ENCODE measurements around the gene COL17A1.

COL17A1 gene

GRCh38 chr10:104035194-104036068 lies 50.2 kb downstream of the COL17A1 start:
- ATAC-seq, result no peak
- H3K36me3 Mint-ChIP-seq, result peaks cover 9% of the 10 kb centered on the region
- no peak overlapping the region for H3K27ac Mint-ChIP-seq
- H3K27me3 Mint-ChIP-seq, result no peaks in the 10 kb centered on the region
- H3K9me3 Mint-ChIP-seq, result peaks cover 2% of the 10 kb centered on the region
- no peak overlapping the region for H3K4me3 Mint-ChIP-seq
- H3K4me1 Mint-ChIP-seq, result no peaks in the 10 kb centered on the region

- Mint-ChIP-seq H3K27me3 (no peaks in the 10 kb centered on the region), H3K9me3 (peaks cover 2% of the 10 kb centered on the region)
- ATAC-seq, result no peak
Observed at GRCh38 chr10:104034401-104035193, 51.1 kb downstream of the COL17A1 start.

GRCh38 chr10:104033966-104034365 lies 51.7 kb downstream of the COL17A1 start:
- Mint-ChIP-seq H3K27ac (no peak overlapping the region), H3K4me1 (no peaks in the 10 kb centered on the region), H3K9me3 (peaks cover 2% of the 10 kb centered on the region), H3K36me3 (peaks cover 14% of the 10 kb centered on the region), H3K4me3 (no peak overlapping the region), H3K27me3 (no peaks in the 10 kb centered on the region)
- ATAC-seq, result no peak

More at GRCh38 chr10:104034401-104035193, 51.1 kb downstream of the COL17A1 start:
- Mint-ChIP-seq H3K4me3 (no peak overlapping the region), H3K4me1 (no peaks in the 10 kb centered on the region), H3K27ac (no peak overlapping the region), H3K36me3 (peaks cover 11% of the 10 kb centered on the region)

- ATAC-seq, result no peak
- H3K27ac Mint-ChIP-seq, result no peak overlapping the region
- H3K4me3 Mint-ChIP-seq, result no peak overlapping the region
- H3K27me3 Mint-ChIP-seq, result no peaks in the 10 kb centered on the region
- H3K4me1 Mint-ChIP-seq, result no peaks in the 10 kb centered on the region
- H3K9me3 Mint-ChIP-seq, result peaks cover 2% of the 10 kb centered on the region
- peaks cover 19% of the 10 kb centered on the region for H3K36me3 Mint-ChIP-seq
Observed at GRCh38 chr10:104033401-104033930, 52.2 kb downstream of the COL17A1 start.

- H3K36me3 Mint-ChIP-seq, result peaks cover 25% of the 10 kb centered on the region
- H3K4me1 Mint-ChIP-seq, result no peaks in the 10 kb centered on the region
- H3K9me3 Mint-ChIP-seq, result peaks cover 2% of the 10 kb centered on the region
- ATAC-seq, result no peak
- H3K27me3 Mint-ChIP-seq, result no peaks in the 10 kb centered on the region
- no peak overlapping the region for H3K4me3 Mint-ChIP-seq
- H3K27ac Mint-ChIP-seq, result no peak overlapping the region
Observed at GRCh38 chr10:104032144-104032775, 53.4 kb downstream of the COL17A1 start.

- H3K36me3 Mint-ChIP-seq, result peaks cover 25% of the 10 kb centered on the region
- no peak overlapping the region for H3K4me3 Mint-ChIP-seq
- H3K4me1 Mint-ChIP-seq, result no peaks in the 10 kb centered on the region
- no peak overlapping the region for H3K27ac Mint-ChIP-seq
- H3K27me3 Mint-ChIP-seq, result no peaks in the 10 kb centered on the region
- ATAC-seq, result no peak
- H3K9me3 Mint-ChIP-seq, result peaks cover 2% of the 10 kb centered on the region
Observed at GRCh38 chr10:104031631-104032030, 54.0 kb downstream of the COL17A1 start.

GRCh38 chr10:104029521-104029860 lies 56.2 kb downstream of the COL17A1 start:
- H3K4me1 Mint-ChIP-seq, result no peaks in the 10 kb centered on the region
- peaks cover 38% of the 10 kb centered on the region for H3K36me3 Mint-ChIP-seq
- ATAC-seq, result no peak
- H3K27ac Mint-ChIP-seq, result no peak overlapping the region
- H3K27me3 Mint-ChIP-seq, result no peaks in the 10 kb centered on the region
- H3K4me3 Mint-ChIP-seq, result no peak overlapping the region
- no peaks in the 10 kb centered on the region for H3K9me3 Mint-ChIP-seq

GRCh38 chr10:104028823-104029520 lies 56.7 kb downstream of the COL17A1 start:
- ATAC-seq, result no peak
- Mint-ChIP-seq H3K36me3 (peaks cover 43% of the 10 kb centered on the region), H3K4me1 (no peaks in the 10 kb centered on the region), H3K9me3 (no peaks in the 10 kb centered on the region), H3K27ac (no peak overlapping the region), H3K27me3 (no peaks in the 10 kb centered on the region), H3K4me3 (no peak overlapping the region)

GRCh38 chr10:104028146-104028545 lies 57.5 kb downstream of the COL17A1 start:
- H3K4me1 Mint-ChIP-seq, result no peaks in the 10 kb centered on the region
- H3K9me3 Mint-ChIP-seq, result no peaks in the 10 kb centered on the region
- no peak overlapping the region for H3K4me3 Mint-ChIP-seq
- no peak for ATAC-seq
- H3K36me3 Mint-ChIP-seq, result peaks cover 51% of the 10 kb centered on the region
- no peak overlapping the region for H3K27ac Mint-ChIP-seq
- no peaks in the 10 kb centered on the region for H3K27me3 Mint-ChIP-seq

GRCh38 chr10:104026762-104027161 lies 58.9 kb downstream of the COL17A1 start:
- H3K4me3 Mint-ChIP-seq, result no peak overlapping the region
- H3K27me3 Mint-ChIP-seq, result no peaks in the 10 kb centered on the region
- H3K9me3 Mint-ChIP-seq, result no peaks in the 10 kb centered on the region
- H3K36me3 Mint-ChIP-seq, result peaks cover 59% of the 10 kb centered on the region
- no peaks in the 10 kb centered on the region for H3K4me1 Mint-ChIP-seq
- ATAC-seq, result no peak
- H3K27ac Mint-ChIP-seq, result no peak overlapping the region

GRCh38 chr10:104025524-104025923 lies 60.2 kb downstream of the COL17A1 start:
- Mint-ChIP-seq H3K4me1 (no peaks in the 10 kb centered on the region), H3K9me3 (no peaks in the 10 kb centered on the region), H3K27me3 (no peaks in the 10 kb centered on the region), H3K27ac (no peak overlapping the region), H3K36me3 (peaks cover 58% of the 10 kb centered on the region), H3K4me3 (no peak overlapping the region)
- no peak for ATAC-seq

- ATAC-seq, result no peak
- H3K27ac Mint-ChIP-seq, result no peak overlapping the region
- no peaks in the 10 kb centered on the region for H3K27me3 Mint-ChIP-seq
- no peak overlapping the region for H3K4me3 Mint-ChIP-seq
- peaks cover 61% of the 10 kb centered on the region for H3K36me3 Mint-ChIP-seq
- H3K9me3 Mint-ChIP-seq, result no peaks in the 10 kb centered on the region
- no peaks in the 10 kb centered on the region for H3K4me1 Mint-ChIP-seq
Observed at GRCh38 chr10:104022026-104022425, 63.7 kb downstream of the COL17A1 start.

GRCh38 chr10:104021246-104021645 lies 64.4 kb downstream of the COL17A1 start:
- Mint-ChIP-seq H3K27ac (no peak overlapping the region), H3K4me1 (no peaks in the 10 kb centered on the region), H3K9me3 (no peaks in the 10 kb centered on the region), H3K27me3 (no peaks in the 10 kb centered on the region), H3K36me3 (peaks cover 62% of the 10 kb centered on the region), H3K4me3 (no peak overlapping the region)
- ATAC-seq, result no peak

GRCh38 chr10:104020020-104020419 lies 65.7 kb downstream of the COL17A1 start:
- Mint-ChIP-seq H3K36me3 (peaks cover 54% of the 10 kb centered on the region), H3K27me3 (no peaks in the 10 kb centered on the region), H3K27ac (no peak overlapping the region), H3K4me3 (no peak overlapping the region), H3K9me3 (no peaks in the 10 kb centered on the region), H3K4me1 (no peaks in the 10 kb centered on the region)
- no peak for ATAC-seq

GRCh38 chr10:104018471-104018870 lies 67.2 kb downstream of the COL17A1 start:
- no peak overlapping the region for H3K4me3 Mint-ChIP-seq
- no peak overlapping the region for H3K27ac Mint-ChIP-seq
- ATAC-seq, result no peak
- H3K4me1 Mint-ChIP-seq, result no peaks in the 10 kb centered on the region
- no peaks in the 10 kb centered on the region for H3K9me3 Mint-ChIP-seq
- H3K27me3 Mint-ChIP-seq, result no peaks in the 10 kb centered on the region
- peaks cover 38% of the 10 kb centered on the region for H3K36me3 Mint-ChIP-seq
